HFF-Myc (cell line): ENCODE data around the gene COL18A1.
"Not testable (repeated sequence)": the region's sequence is repeated elsewhere in the genome, so short reads cannot be mapped to it uniquely, and the experiment has no call there.

Experiments used
- DNase-seq: peaks from one replicate; pipeline ENCODE4 v3.0.0-alpha.2; 2011; ENCODE audit warnings: low read depth; ENCODE audit errors: extremely low read depth
- H3K4me3 ChIP-seq: replicated peaks from 2 replicates; pipeline ENCODE4 v1.5.1; 2011; ENCODE audit warnings: low read depth, mild to moderate bottlenecking, control low read depth, low read length
- CTCF ChIP-seq: IDR thresholded peaks from 2 replicates; pipeline ENCODE4 v1.5.1; 2012; ENCODE audit warnings: mild to moderate bottlenecking, low read depth, low read length, control low read depth; ENCODE audit errors: missing control alignments

Gene COL18A1

GRCh38 chr21:45358711-45359310, 46.2 kb upstream of the COL18A1 start:
- no peak for DNase-seq
- no peak overlapping the region for H3K4me3 ChIP-seq
- no peak for TF ChIP-seq CTCF

GRCh38 chr21:45359451-45360217, 45.3 kb upstream of the COL18A1 start:
- no peak for DNase-seq
- no peak overlapping the region for H3K4me3 ChIP-seq
- no peak for TF ChIP-seq CTCF

- no peak for DNase-seq
- TF ChIP-seq CTCF: no peak
- no peak overlapping the region for H3K4me3 ChIP-seq
Observed at GRCh38 chr21:45361033-45361997, 43.6 kb upstream of the COL18A1 start.

- no peak for DNase-seq
- no peak for TF ChIP-seq CTCF
- H3K4me3 ChIP-seq: no peak overlapping the region
Observed at GRCh38 chr21:45362077-45362747, 42.8 kb upstream of the COL18A1 start.

GRCh38 chr21:45362748-45363145, 42.2 kb upstream of the COL18A1 start:
- no peak for TF ChIP-seq CTCF
- no peak for DNase-seq
- H3K4me3 ChIP-seq: no peak overlapping the region

- H3K4me3 ChIP-seq, DNase-seq: not testable (repeated sequence)
Observed at GRCh38 chr21:45363272-45363671, 41.7 kb upstream of the COL18A1 start.
